ENCODE results near the gene MRGPRX4.
"Not testable (repeated sequence)": the region's sequence is repeated elsewhere in the genome, so short reads cannot be mapped to it uniquely, and the experiment has no call there.

MRGPRX4 gene

DNA sequence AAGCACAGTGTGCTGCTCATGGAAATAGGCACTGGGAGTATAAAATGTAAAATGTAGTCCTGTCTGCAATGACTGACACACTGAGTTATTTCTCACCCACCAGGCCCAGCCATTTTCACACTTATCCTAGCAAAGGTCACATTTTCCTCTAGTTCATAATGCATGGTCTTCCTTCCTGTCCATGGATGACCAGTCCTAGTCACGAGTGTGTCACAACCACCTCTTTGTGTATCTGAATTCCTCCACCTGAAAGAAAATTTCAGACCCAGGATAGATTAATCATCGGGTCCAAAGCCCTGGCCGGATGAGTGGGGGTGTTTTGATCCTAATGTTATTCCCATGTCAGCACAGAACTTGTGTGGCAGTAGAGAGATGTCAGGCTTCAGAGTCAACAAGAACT, at the start of gene MRGPRX4:
Gene MRGPRX4, plus strand, starts transcription at position 172 of the 400 bp plus-strand sequence. CDS start 420 bp downstream, outside the sequence.
- Mint-ChIP-seq H3K27me3 (peaks cover 52% of the 10 kb centered on the region), H3K36me3 (ENCODE audit: low read depth) (no peaks in the 10 kb centered on the region), H3K9me3 (no peaks in the 10 kb centered on the region), H3K4me3 (no peak within 1 kb of the TSS), H3K4me1 (ENCODE audit: low read depth) (no peaks in the 10 kb centered on the region), H3K27ac (no peak within 1 kb of the TSS)
- DNase-seq: no peak

DNA sequence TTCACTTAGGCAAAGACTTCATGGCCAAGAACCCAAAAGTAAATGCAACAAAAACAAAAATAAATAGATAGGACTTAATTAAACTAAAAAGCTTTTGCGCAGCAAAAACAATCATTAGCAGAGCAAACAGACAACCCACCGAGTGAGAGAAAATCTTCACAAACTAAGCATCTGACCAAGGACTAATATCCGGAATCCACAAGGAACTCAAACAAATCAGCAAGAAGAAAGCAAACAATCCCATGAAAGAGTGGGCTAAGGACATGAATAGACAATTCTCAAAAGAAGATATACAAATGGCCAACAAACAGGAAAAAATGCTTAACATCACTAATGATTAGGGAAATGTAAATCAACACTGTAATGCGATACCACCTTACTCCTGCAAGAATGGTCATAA, 41.5 kb upstream of the MRGPRX4 start:
- not testable (repeated sequence) for DNase-seq; H3K9me3 Mint-ChIP-seq; H3K4me3 Mint-ChIP-seq; H3K27ac Mint-ChIP-seq; H3K4me1 Mint-ChIP-seq (ENCODE audit: low read depth); H3K36me3 Mint-ChIP-seq (ENCODE audit: low read depth)
- peaks cover 63% of the 10 kb centered on the region for H3K27me3 Mint-ChIP-seq

DNA sequence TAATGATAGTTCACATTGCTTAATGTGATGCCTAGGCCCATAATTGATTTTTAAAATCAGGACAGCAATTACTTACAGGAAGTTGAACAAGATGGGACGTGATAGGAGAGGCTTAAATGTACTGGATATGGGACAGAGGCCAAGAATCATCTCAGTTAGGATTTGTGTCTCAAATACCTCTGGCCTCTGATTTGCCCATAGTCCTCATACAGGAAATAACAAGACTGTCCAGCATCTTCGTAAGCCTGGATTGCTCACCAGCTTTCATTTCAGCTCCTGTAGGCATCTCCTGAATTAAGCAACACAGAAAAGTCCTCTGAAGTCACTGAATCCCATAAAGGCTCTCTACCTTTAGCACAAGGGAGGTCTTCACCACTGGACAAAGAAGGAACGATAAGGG, 40.3 kb upstream of the MRGPRX4 start, which contains the start of gene MRGPRX3:
Gene MRGPRX3, plus strand, starts transcription at position 231 of the 400 bp plus-strand sequence. CDS start 4,632 bp downstream, outside the sequence.
- no peaks in the 10 kb centered on the region for H3K9me3 Mint-ChIP-seq
- DNase-seq: no peak
- no peaks in the 10 kb centered on the region for H3K36me3 Mint-ChIP-seq (ENCODE audit: low read depth)
- H3K27me3 Mint-ChIP-seq: peaks cover 60% of the 10 kb centered on the region
- H3K4me1 Mint-ChIP-seq (ENCODE audit: low read depth): no peaks in the 10 kb centered on the region
- H3K4me3 Mint-ChIP-seq: no peak within 1 kb of the TSS
- H3K27ac Mint-ChIP-seq: no peak within 1 kb of the TSS

DNA sequence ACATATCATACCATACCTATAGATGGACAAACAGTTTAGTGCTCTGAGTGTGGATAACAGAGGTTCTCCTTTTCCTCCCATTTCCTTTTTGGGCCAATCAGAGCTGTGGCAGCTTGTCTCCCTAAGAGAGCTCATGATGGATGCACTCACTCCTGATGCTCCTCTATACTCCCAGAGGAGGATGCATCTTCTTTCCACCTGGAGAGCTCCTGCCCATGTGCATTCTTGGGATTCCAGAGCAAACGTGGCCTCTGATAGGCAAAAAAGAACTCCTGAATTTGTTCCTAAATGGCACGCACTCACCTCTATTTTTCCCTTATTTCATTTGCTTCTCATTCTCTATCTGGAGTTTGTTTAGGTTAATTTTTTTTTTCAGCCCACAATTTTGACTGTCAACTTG, 37.3 kb upstream of the MRGPRX4 start:
- Mint-ChIP-seq H3K27ac (no peak overlapping the region), H3K27me3 (peaks cover 42% of the 10 kb centered on the region), H3K4me3 (no peak overlapping the region), H3K4me1 (ENCODE audit: low read depth) (no peaks in the 10 kb centered on the region), H3K36me3 (ENCODE audit: low read depth) (no peaks in the 10 kb centered on the region), H3K9me3 (no peaks in the 10 kb centered on the region)
- no peak for DNase-seq

DNA sequence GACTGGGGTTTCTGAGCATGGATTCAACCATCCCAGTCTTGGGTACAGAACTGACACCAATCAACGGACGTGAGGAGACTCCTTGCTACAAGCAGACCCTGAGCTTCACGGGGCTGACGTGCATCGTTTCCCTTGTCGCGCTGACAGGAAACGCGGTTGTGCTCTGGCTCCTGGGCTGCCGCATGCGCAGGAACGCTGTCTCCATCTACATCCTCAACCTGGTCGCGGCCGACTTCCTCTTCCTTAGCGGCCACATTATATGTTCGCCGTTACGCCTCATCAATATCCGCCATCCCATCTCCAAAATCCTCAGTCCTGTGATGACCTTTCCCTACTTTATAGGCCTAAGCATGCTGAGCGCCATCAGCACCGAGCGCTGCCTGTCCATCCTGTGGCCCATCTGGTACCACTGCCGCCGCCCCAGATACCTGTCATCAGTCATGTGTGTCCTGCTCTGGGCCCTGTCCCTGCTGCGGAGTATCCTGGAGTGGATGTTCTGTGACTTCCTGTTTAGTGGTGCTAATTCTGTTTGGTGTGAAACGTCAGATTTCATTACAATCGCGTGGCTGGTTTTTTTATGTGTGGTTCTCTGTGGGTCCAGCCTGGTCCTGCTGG, 35.3 kb upstream of the MRGPRX4 start:
- H3K27me3 Mint-ChIP-seq: peaks cover 40% of the 10 kb centered on the region
- H3K4me3 Mint-ChIP-seq: no peak overlapping the region
- no peak for DNase-seq
- H3K9me3 Mint-ChIP-seq: no peaks in the 10 kb centered on the region
- no peaks in the 10 kb centered on the region for H3K4me1 Mint-ChIP-seq (ENCODE audit: low read depth)
- H3K36me3 Mint-ChIP-seq (ENCODE audit: low read depth): no peaks in the 10 kb centered on the region
- no peak overlapping the region for H3K27ac Mint-ChIP-seq

DNA sequence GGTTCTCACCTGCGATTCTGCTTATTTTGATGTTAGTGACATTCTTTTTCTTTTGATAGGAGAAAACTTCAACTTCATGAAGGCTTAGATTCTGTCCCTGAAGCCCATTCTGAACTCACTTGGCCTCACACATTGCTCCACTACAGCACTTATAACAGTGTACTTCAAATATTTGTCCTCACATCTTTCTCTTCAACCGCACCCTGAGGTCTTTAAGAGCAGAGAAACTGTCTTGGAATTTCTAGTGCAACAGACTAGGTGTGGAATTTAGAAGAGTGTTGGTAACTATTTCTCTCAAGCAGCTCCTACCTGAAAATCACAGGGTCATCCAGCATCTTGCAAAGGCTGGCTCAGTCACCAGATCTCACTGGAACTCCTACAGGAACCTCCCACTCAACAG, 32.5 kb upstream of the MRGPRX4 start:
- H3K36me3 Mint-ChIP-seq (ENCODE audit: low read depth): no peaks in the 10 kb centered on the region
- no peak for DNase-seq
- H3K9me3 Mint-ChIP-seq: no peaks in the 10 kb centered on the region
- H3K27me3 Mint-ChIP-seq: peaks cover 38% of the 10 kb centered on the region
- no peak overlapping the region for H3K27ac Mint-ChIP-seq
- no peak overlapping the region for H3K4me3 Mint-ChIP-seq
- no peaks in the 10 kb centered on the region for H3K4me1 Mint-ChIP-seq (ENCODE audit: low read depth)

DNA sequence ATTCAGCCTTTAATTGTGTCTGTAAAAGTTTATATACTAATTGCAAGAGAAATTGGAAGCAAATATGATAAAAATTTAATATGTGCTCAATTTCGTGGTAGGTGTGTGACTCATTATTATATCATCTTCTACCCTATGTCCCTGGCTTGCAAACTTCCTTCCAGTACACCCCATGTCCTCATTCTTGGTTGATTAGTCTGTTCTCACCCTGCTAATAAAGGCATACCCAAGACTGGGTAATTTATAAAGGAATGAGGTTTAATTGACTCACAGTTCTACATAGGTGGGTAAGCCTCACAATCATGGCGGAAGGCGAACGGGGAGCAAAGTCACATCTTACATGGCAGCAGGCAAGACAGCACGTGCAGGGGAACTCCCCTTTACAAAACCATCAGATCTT, 28.4 kb upstream of the MRGPRX4 start:
- no peaks in the 10 kb centered on the region for H3K9me3 Mint-ChIP-seq
- peaks cover 8% of the 10 kb centered on the region for H3K4me1 Mint-ChIP-seq (ENCODE audit: low read depth)
- H3K27me3 Mint-ChIP-seq: peaks cover 38% of the 10 kb centered on the region
- no peak overlapping the region for H3K4me3 Mint-ChIP-seq
- no peak overlapping the region for H3K27ac Mint-ChIP-seq
- no peak for DNase-seq
- H3K36me3 Mint-ChIP-seq (ENCODE audit: low read depth): no peaks in the 10 kb centered on the region

DNA sequence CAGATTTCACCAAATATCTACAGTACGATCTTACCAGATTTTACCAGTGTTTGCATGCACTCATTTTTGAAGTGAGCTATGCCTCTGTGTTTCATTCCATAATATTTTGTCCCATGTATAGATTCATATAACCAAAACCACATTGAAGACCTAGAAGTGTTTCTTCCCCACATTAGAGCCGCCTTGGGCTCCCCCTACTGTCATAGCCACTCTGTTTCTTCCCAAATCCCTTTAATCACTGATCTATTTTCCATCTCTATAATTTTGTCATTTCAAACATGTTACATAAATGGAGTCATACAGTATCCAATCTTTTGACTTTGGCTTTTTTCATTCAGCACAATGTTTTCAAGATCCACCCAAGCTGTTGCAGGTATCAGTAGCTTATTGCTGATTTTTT, 27.6 kb upstream of the MRGPRX4 start:
- no peaks in the 10 kb centered on the region for H3K9me3 Mint-ChIP-seq
- DNase-seq: no peak
- no peak overlapping the region for H3K4me3 Mint-ChIP-seq
- H3K27me3 Mint-ChIP-seq: peaks cover 40% of the 10 kb centered on the region
- H3K27ac Mint-ChIP-seq: no peak overlapping the region
- H3K4me1 Mint-ChIP-seq (ENCODE audit: low read depth): peaks cover 8% of the 10 kb centered on the region
- H3K36me3 Mint-ChIP-seq (ENCODE audit: low read depth): no peaks in the 10 kb centered on the region

DNA sequence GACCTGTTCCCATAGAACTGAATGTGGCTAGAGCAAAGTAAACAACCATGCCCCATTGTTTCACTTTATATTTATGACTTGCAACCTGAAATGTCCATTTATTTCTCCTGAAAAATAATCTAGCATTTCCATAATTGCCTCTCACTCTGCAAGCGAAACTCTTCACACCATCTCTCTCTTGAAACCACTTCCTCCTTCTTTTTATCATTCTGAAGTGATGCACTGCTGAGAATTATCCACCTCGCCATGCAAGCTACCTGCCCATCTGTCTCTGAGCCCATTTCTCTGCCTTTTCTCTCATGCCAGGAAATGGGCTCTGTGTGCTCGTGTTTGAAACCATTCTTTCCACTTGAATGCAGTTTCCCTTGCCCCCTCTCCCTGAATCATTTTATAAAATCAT, 26.8 kb upstream of the MRGPRX4 start:
- peaks cover 35% of the 10 kb centered on the region for H3K27me3 Mint-ChIP-seq
- no peak overlapping the region for H3K27ac Mint-ChIP-seq

DNA sequence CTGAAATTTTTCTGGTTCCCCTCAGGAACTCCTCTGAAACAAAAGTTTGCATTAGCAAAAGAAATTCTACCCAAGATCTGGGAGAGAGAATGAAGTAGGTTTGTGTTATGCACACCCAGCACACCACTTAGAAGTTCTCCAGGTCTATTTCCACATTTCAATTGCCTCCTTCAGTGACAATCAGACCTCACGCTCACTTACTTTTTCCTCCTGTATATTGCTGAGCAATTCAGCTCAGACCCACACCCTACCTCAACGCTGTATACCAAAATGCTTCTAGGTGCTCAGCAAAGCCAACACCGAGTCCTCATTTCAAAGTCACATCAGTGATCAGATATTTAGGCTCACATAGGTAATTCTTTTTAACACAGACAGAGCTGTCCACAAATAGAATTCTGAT, 21.1 kb upstream of the MRGPRX4 start:
- Mint-ChIP-seq H3K4me1 (ENCODE audit: low read depth) (no peaks in the 10 kb centered on the region), H3K9me3 (peaks cover 2% of the 10 kb centered on the region), H3K27ac (no peak overlapping the region), H3K27me3 (peaks cover 24% of the 10 kb centered on the region), H3K36me3 (ENCODE audit: low read depth) (no peaks in the 10 kb centered on the region), H3K4me3 (no peak overlapping the region)
- DNase-seq: no peak

More for the DNA sequence above, 26.8 kb upstream of the MRGPRX4 start:
- no peak for DNase-seq
- no peaks in the 10 kb centered on the region for H3K36me3 Mint-ChIP-seq (ENCODE audit: low read depth)
- no peak overlapping the region for H3K4me3 Mint-ChIP-seq
- no peaks in the 10 kb centered on the region for H3K9me3 Mint-ChIP-seq
- H3K4me1 Mint-ChIP-seq (ENCODE audit: low read depth): peaks cover 8% of the 10 kb centered on the region

DNA sequence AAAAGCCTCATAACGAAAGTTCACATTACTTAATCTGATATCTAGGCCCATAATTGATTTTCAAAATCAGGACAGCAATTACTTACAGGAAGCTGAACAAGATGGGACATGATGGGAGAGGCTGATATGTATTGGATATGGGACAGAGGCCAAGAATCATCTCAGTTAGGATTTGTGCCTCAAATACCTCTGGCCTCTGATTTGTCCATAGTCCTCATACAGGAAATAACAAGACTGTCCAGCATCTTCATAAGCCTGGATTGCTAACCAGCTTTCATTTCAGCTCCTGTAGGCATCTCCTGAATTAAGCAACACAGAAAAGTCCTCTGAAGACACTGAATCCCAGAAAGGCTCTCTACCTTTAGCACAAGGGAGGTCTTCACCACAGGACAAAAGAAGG, 4.3 kb upstream of the MRGPRX4 start:
- no peaks in the 10 kb centered on the region for H3K36me3 Mint-ChIP-seq (ENCODE audit: low read depth)

DNA sequence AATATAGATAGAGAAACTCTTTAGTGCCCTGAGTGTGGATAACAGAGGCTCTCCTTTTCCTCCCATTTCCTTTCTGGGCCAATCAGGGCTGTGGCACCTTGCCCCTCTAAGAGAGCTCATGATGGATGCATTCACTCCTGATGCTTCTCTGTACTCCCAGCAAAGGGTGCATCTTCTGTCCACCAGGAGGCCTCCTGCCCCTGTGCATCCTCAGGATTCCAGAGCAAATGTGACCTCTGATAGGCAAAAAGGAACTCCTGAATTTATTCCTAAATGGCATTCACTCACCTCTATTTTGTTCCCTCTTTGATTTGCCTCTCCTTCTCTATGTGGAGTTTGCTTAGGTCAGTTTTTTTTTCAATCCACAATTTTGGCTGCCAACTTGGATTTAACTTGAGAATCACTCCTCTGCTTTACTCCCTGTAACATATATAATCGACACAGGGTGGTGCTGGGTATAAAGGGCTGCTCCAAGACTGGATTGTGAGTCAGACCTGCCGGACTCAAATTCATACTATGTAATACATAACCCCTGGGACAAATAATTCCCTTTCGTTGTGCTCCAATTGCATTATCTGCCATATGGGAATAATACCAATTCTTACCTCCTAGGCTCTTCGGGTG, 1.1 kb upstream of the MRGPRX4 start:
- Mint-ChIP-seq H3K27me3 (peaks cover 50% of the 10 kb centered on the region), H3K4me1 (ENCODE audit: low read depth) (no peaks in the 10 kb centered on the region), H3K9me3 (no peaks in the 10 kb centered on the region), H3K27ac (no peak overlapping the region), H3K36me3 (ENCODE audit: low read depth) (no peaks in the 10 kb centered on the region), H3K4me3 (no peak overlapping the region)
- DNase-seq: no peak

More for the DNA sequence above, 4.3 kb upstream of the MRGPRX4 start:
- no peaks in the 10 kb centered on the region for H3K9me3 Mint-ChIP-seq
- H3K27ac Mint-ChIP-seq: no peak overlapping the region
- no peak overlapping the region for H3K4me3 Mint-ChIP-seq
- DNase-seq: no peak
- H3K27me3 Mint-ChIP-seq: peaks cover 30% of the 10 kb centered on the region
- H3K4me1 Mint-ChIP-seq (ENCODE audit: low read depth): no peaks in the 10 kb centered on the region

DNA sequence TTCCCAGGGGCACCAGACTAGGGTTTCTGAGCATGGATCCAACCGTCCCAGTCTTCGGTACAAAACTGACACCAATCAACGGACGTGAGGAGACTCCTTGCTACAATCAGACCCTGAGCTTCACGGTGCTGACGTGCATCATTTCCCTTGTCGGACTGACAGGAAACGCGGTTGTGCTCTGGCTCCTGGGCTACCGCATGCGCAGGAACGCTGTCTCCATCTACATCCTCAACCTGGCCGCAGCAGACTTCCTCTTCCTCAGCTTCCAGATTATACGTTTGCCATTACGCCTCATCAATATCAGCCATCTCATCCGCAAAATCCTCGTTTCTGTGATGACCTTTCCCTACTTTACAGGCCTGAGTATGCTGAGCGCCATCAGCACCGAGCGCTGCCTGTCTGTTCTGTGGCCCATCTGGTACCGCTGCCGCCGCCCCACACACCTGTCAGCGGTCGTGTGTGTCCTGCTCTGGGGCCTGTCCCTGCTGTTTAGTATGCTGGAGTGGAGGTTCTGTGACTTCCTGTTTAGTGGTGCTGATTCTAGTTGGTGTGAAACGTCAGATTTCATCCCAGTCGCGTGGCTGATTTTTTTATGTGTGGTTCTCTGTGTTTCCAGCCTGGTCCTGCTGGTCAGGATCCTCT, 709 bp downstream of the MRGPRX4 start:
- H3K27me3 Mint-ChIP-seq: peaks cover 59% of the 10 kb centered on the region
- no peak overlapping the region for H3K27ac Mint-ChIP-seq
- no peak overlapping the region for H3K4me3 Mint-ChIP-seq
- H3K36me3 Mint-ChIP-seq (ENCODE audit: low read depth): no peaks in the 10 kb centered on the region
- no peaks in the 10 kb centered on the region for H3K4me1 Mint-ChIP-seq (ENCODE audit: low read depth)
- DNase-seq: no peak
- no peaks in the 10 kb centered on the region for H3K9me3 Mint-ChIP-seq

DNA sequence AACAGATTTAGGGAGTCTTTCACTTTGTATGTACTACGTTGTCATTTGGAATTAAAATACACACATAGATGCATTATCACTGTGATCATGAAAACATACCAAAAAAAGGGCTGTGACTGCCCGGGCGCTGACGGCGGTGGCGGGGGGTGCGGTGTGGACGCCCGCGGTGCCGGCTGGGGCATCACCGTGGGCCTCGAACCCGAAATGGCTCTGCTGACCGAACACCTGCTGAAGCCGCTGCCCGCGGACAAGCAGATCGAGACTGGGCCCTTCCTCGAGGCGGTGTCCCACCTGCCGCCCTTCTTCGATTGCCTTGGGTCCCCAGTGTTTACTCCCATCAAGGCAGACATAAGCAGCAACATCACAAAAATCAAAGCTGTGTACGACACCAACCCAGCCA, 16.2 kb downstream of the MRGPRX4 start:
- Mint-ChIP-seq H3K9me3 (no peaks in the 10 kb centered on the region), H3K36me3 (ENCODE audit: low read depth) (no peaks in the 10 kb centered on the region), H3K27me3 (peaks cover 33% of the 10 kb centered on the region), H3K4me3 (no peak overlapping the region), H3K27ac (no peak overlapping the region), H3K4me1 (ENCODE audit: low read depth) (no peaks in the 10 kb centered on the region)
- DNase-seq: no peak
